ENCODE data around the gene ADCY3.

- no peak for TF ChIP-seq CTCF (IDR thresholded peaks at IDR 0.05 in 2 of 3, conservative IDR thresholded peaks at IDR 0.05 in 1 of 3; ENCODE audit: insufficient read depth in 2 of 3, low read depth in 1 of 3, low read length in 3 of 3)
- no peak for TF ChIP-seq ZNF511 (CRISPR knock-in tag; IDR thresholded peaks at IDR 0.05)
- TF ChIP-seq MAX (CRISPR knock-in tag; IDR thresholded peaks at IDR 0.05): no peak
- TF ChIP-seq RCOR1 (IDR thresholded peaks at IDR 0.05; ENCODE audit: borderline replicate concordance in 1 of 2, low read depth in 2 of 2, low read length in 2 of 2): no peak
- no peak for TF ChIP-seq CEBPB (tag; IDR thresholded peaks at IDR 0.05)
Observed at GRCh38 chr2:24874035-24874434, 46.0 kb downstream of the ADCY3 start.
